ENCODE results near the gene CFAP410.
"Not testable (repeated sequence)": the region's sequence is repeated elsewhere in the genome, so short reads cannot be mapped to it uniquely, and the experiment has no call there.

CFAP410 gene

DNA sequence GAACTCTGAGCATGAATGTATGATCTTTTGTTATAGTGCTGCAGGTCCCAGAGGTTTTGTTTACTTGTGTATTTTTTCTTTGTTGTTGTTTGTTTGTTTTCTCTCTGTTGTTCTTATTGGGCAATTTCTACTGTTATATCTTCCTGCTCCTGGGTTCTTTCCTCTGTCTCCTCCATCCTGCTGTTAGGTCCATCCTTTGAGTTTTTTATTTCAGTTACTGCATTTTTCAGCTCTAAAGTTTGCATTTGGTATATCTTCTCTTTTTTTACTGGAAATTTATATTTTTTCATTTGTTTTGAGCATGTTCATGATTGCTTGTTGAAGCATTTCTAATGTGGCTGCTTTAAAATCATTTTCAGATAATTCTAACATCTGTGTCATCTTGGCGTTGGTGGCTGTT lies 24.1 kb upstream of the CFAP410 start:
- DNase-seq (ENCODE audit: low spot score), result no peak
- TF ChIP-seq, protein P1, sequence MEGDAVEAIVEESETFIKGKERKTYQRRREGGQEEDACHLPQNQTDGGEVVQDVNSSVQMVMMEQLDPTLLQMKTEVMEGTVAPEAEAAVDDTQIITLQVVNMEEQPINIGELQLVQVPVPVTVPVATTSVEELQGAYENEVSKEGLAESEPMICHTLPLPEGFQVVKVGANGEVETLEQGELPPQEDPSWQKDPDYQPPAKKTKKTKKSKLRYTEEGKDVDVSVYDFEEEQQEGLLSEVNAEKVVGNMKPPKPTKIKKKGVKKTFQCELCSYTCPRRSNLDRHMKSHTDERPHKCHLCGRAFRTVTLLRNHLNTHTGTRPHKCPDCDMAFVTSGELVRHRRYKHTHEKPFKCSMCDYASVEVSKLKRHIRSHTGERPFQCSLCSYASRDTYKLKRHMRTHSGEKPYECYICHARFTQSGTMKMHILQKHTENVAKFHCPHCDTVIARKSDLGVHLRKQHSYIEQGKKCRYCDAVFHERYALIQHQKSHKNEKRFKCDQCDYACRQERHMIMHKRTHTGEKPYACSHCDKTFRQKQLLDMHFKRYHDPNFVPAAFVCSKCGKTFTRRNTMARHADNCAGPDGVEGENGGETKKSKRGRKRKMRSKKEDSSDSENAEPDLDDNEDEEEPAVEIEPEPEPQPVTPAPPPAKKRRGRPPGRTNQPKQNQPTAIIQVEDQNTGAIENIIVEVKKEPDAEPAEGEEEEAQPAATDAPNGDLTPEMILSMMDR (IDR thresholded peaks at IDR 0.05; ENCODE audit: extremely low read depth, missing control alignments), result no peak

DNA sequence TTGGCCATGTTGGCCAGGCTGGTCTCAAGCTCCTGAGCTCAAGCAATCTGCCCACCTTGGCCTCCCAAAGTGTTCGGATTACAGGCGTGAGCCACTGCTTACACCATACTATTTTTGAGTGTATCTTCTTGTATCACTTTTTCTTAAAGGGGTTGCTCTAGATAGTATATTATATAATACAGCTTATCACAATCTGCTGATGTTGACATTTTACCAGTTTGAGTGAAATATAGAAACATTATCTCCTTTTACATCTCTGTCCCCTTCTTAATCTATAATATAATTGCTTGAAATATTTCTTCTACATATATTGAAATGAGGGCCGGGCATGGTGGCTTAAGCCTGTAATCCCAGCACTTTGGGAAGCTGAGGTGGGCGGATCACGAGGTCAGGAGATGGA lies 22.7 kb upstream of the CFAP410 start:
- not testable (repeated sequence) for DNase-seq (ENCODE audit: low spot score)

DNA sequence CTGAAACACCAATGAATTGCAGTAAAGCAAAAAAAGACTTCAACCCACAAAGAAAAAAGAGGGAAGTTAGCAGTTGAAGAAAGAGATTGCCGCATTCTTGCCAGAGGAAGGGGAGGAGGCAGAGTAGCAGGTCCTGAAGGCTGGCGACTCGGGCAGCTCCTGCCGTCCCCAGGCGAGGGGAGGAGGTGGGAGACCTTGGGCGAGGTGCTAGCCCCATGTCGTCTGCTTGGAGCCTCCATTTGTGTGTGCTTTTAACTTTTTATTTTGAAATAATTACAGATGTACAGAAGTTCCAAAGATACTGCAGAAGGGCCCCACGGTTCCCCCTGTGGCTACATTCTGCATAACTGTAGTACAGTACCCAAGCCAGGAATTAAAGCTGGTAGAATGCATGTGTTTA lies 21.0 kb upstream of the CFAP410 start:
- TF ChIP-seq, protein P1 (IDR thresholded peaks at IDR 0.05; ENCODE audit: extremely low read depth, missing control alignments), result no peak
- no peak for DNase-seq (ENCODE audit: low spot score)

DNA sequence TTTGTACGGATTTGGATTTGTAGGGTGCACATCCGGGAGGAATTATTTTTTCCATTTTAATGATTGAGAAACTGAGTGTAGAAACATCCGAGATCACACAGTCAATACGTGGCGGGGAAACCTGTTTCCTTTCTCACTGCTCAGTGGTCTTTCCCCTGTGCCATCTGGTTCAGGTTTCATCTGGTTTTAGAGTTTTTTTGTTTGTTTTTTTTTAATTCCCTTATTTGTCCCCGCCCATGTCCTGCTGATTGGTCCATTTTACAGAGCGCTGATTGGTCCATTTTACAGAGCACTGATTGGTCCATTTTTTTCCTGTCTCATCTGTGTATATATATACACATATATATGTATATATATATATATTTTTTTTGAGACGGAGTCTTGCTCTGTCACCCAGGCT lies 20.2 kb upstream of the CFAP410 start:
- no peak for DNase-seq (ENCODE audit: low spot score)
- TF ChIP-seq, protein P1 (IDR thresholded peaks at IDR 0.05; ENCODE audit: extremely low read depth, missing control alignments), result no peak

DNA sequence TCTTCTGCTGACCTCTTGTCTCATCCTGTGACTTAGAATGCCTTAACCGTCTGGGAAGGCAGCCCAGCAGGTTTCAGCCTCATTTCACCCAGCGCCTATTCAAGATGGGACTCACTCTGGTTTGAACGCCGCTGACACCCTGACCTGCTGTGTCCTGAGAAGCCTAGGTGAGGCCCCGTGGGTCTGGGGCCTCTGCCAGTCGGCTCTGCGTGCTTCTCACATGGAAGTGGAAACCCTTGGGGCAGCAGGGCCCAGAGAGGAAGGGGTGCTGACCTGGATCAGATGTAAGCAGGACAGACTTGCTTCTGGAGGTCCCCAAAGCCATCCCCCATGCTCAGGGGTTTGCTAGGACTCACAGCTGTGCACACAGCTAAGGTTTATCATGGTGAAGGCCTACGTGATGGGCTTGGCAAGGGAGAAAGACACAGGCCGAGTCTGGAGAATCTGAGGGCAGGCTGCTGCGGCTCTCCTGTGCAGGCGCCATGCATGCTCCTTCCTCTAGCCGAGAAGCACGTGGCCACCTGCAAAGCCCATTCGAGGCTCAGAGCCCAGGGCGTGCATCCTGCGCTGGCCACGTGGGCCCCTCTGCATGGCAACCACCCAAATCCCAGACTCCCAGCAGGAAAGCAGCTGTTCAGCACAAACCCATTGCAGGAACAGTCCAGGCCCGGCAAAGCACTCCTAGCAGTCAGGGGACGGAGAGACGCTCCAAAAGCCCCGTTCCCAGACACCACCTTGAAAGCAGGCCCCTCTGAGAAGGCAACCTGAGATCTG lies 18.1 kb upstream of the CFAP410 start:
- TF ChIP-seq, protein P1 (IDR thresholded peaks at IDR 0.05; ENCODE audit: extremely low read depth, missing control alignments), result no peak
- no peak for DNase-seq (ENCODE audit: low spot score)

DNA sequence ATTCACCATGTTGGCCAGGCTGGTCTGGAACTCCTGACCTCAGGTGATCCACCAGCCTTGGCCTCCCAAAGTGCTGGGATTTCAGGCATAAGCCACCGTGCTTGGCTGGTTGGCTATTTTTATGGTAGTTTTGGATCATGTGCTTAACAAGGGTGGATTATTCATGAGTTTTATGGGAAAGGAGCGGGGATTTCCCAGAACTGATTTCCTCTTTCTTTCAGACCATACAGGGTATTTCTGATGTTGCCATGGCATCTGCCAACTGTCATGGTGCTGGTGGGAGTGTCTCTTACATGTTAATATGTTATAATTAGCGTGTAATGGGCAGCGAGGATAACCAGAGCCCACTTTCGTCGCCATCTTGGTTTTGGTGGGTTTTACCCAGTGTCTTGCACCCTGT lies 17.4 kb upstream of the CFAP410 start:
- DNase-seq (ENCODE audit: low spot score), result no peak
- TF ChIP-seq, protein P1 (IDR thresholded peaks at IDR 0.05; ENCODE audit: extremely low read depth, missing control alignments), result no peak

DNA sequence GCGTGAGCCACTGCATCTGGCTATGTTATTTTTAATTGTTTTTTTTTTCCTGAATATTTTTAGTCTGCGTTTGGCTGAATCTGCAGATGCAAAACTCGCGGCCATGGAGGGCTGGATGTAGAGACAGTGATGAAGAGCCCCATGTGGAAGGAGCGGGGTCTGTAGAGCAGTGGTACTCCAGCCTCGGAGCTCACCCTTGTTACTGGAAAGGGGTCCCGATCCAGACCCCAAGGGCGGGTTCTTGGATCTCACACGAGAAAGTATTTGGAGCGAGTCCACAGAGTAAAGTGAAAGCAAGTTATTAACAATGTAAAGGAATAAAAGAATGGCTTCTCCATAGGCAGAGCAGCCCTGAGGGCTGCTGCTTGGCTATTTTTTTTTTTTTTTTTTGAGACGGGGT lies 17.0 kb upstream of the CFAP410 start:
- DNase-seq (ENCODE audit: low spot score), result no peak
- TF ChIP-seq, protein P1 (IDR thresholded peaks at IDR 0.05; ENCODE audit: extremely low read depth, missing control alignments), result no peak
